GM06990 (cell line): ENCODE data around the gene NEDD4L.

Experiments used
- DNase-seq: peaks from one replicate; pipeline ENCODE4 v3.0.0-alpha.2; 2011; ENCODE audit not compliant: insufficient read length; ENCODE audit errors: extremely low read depth
- H3K27me3 ChIP-seq: replicated peaks from 2 replicates; pipeline ENCODE4 v1.6.0; 2011; ENCODE audit warnings: low read length; ENCODE audit not compliant: control insufficient read depth, insufficient read depth
- H3K36me3 ChIP-seq: 2 replicates; pipeline ENCODE4 v1.5.1; 2011; ENCODE audit warnings: low read length; ENCODE audit not compliant: control insufficient read depth, insufficient read depth
- H3K4me3 ChIP-seq: replicated peaks from 2 replicates; pipeline ENCODE4 v1.5.1; 2011; ENCODE audit warnings: low read depth, mild to moderate bottlenecking, control low read depth, low read length
- CTCF ChIP-seq: IDR thresholded peaks from 2 replicates; pipeline ENCODE4 v1.5.1; 2011; ENCODE audit warnings: low read length, control low read depth, mild to moderate bottlenecking, inconsistent platforms; ENCODE audit not compliant: insufficient read depth, poor library complexity, severe bottlenecking

The NEDD4L gene

GRCh38 chr18:58221060-58221725, 177.2 kb downstream of the NEDD4L start:
- no peaks in the 10 kb centered on the region for H3K36me3 ChIP-seq
- peak overlapping the region; percentile 56 for H3K4me3 ChIP-seq
- no peaks in the 10 kb centered on the region for H3K27me3 ChIP-seq
- no peak for DNase-seq
- peak; percentile 18 for TF ChIP-seq CTCF

- peak overlapping the region; percentile 56 for H3K4me3 ChIP-seq
- no peaks in the 10 kb centered on the region for H3K27me3 ChIP-seq
- DNase-seq = no peak
- H3K36me3 ChIP-seq = no peaks in the 10 kb centered on the region
- no peak for TF ChIP-seq CTCF
Observed at GRCh38 chr18:58222432-58223125, 178.6 kb downstream of the NEDD4L start.

DNA sequence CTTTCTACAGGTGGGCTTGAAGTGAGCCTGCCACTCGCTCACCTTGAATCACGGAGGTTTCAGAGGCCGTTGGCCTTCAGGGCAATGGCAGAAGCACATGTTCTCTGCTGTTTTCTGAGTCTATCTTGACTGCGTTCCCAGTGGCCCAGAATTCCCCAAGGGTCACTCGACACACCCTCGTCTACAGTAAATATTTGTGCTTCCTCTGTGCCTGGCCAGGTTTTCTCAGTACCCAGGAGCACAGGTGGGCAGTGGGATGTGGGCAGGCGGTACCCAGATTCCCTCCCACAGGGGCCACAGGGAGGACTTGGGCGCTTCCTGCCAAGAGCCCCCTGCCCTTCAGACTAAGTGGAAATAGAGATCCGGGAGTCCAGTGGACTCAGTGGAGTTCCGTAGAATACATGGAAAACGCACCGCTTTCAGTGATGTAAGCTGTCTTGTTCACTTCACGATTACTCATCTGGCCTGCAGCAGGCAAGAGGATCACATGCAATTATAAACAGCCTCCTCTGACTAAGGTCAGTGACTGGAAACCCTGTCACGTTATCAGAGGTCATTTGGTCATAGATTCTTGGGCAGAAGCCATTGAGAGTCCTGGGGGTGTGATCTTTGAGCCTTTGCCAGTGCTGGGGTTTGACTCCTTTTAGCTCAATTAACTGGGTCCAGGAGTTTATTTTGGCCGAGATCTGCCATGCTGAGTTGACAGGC, 179.8 kb downstream of the NEDD4L start:
- DNase-seq = no peak
- Histone ChIP-seq H3K27me3 (no peaks in the 10 kb centered on the region), H3K36me3 (no peaks in the 10 kb centered on the region), H3K4me3 (peak overlapping the region; percentile 30)
- no peak for TF ChIP-seq CTCF

DNA sequence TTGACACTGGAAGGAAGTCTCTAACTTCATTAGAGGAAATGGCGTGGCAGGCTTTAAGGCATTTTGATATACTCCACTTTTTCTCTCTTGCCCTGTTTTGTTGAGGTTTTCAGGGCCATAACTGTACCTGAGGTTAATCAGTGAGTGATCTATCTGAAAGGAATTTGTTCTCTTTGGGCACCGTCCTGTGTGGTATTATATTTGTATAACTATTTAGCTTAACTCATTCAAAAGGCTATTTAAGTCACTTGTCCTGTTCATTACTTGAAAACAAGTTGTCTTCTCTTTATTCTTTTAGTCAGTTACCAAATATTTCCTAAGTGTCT, 180.4 kb downstream of the NEDD4L start:
- Histone ChIP-seq H3K27me3 (no peaks in the 10 kb centered on the region), H3K36me3 (no peaks in the 10 kb centered on the region), H3K4me3 (peak overlapping the region; percentile 30)
- DNase-seq = no peak
- TF ChIP-seq CTCF = no peak

GRCh38 chr18:58225101-58225500, 181.1 kb downstream of the NEDD4L start:
- peak; percentile 61 for DNase-seq
- H3K4me3 ChIP-seq = peak overlapping the region; percentile 25
- H3K36me3 ChIP-seq = no peaks in the 10 kb centered on the region
- no peaks in the 10 kb centered on the region for H3K27me3 ChIP-seq
- no peak for TF ChIP-seq CTCF
